SKM-1 treated with dmso at 0.1 percent for 144 hours (cell line): ENCODE measurements around the gene SLC14A1.

Experiments used
- DNase-seq: peaks from one replicate; lab custom pipeline; 2025; ENCODE audit not compliant: unreplicated experiment; lab: John Stamatoyannopoulos, UW

The SLC14A1 gene

GRCh38 chr18:45719106-45719505 is 4.9 kb upstream of the SLC14A1 start:
- DNase-seq, result no peak

GRCh38 chr18:45722899-45723298 is 1.1 kb upstream of the SLC14A1 start:
- peak; percentile 54 for DNase-seq

- no peak for DNase-seq
Observed at GRCh38 chr18:45724601-45725000, 620 bp downstream of the SLC14A1 start.

- DNase-seq, result no peak
Observed at GRCh38 chr18:45725336-45725735, 1.4 kb downstream of the SLC14A1 start.

GRCh38 chr18:45726603-45727002 is 2.6 kb downstream of the SLC14A1 start:
- no peak for DNase-seq

- DNase-seq, result no peak
Observed at GRCh38 chr18:45727068-45727467, 3.1 kb downstream of the SLC14A1 start.

GRCh38 chr18:45728336-45729010 is 4.5 kb downstream of the SLC14A1 start:
- no peak for DNase-seq

GRCh38 chr18:45730832-45731575 is 7.0 kb downstream of the SLC14A1 start:
- DNase-seq, result no peak

GRCh38 chr18:45731716-45732115 is 7.7 kb downstream of the SLC14A1 start:
- no peak for DNase-seq

- DNase-seq, result no peak
Observed at GRCh38 chr18:45733535-45733934, 9.6 kb downstream of the SLC14A1 start.

GRCh38 chr18:45734505-45734904 is 10.5 kb downstream of the SLC14A1 start:
- DNase-seq, result no peak

- no peak for DNase-seq
Observed at GRCh38 chr18:45734944-45735343, 11.0 kb downstream of the SLC14A1 start.

GRCh38 chr18:45738660-45739059 is 14.7 kb downstream of the SLC14A1 start:
- DNase-seq, result no peak

- no peak for DNase-seq
Observed at GRCh38 chr18:45739268-45739667, 15.3 kb downstream of the SLC14A1 start.

GRCh38 chr18:45739848-45740247 is 15.9 kb downstream of the SLC14A1 start:
- no peak for DNase-seq

- no peak for DNase-seq
Observed at GRCh38 chr18:45741056-45741455, 17.1 kb downstream of the SLC14A1 start.

GRCh38 chr18:45745817-45746461 is 22.0 kb downstream of the SLC14A1 start:
- no peak for DNase-seq

GRCh38 chr18:45748501-45748900 is 24.5 kb downstream of the SLC14A1 start:
- no peak for DNase-seq

- DNase-seq, result no peak
Observed at GRCh38 chr18:45749918-45750689, 26.1 kb downstream of the SLC14A1 start.

GRCh38 chr18:45751766-45752165 is 27.8 kb downstream of the SLC14A1 start:
- DNase-seq, result no peak

GRCh38 chr18:45752681-45753080 is 28.7 kb downstream of the SLC14A1 start:
- DNase-seq, result no peak
